ENCODE data around the gene NOC2L. TPM values are rescaled to one million over a fixed set of nuclear protein-coding genes. Genes with fewer than 3 reads are reported as not detected.

NOC2L gene
- total RNA-seq, 2 donors from 2014 or later: 66.3 to 112 TPM

GRCh38 chr1:933603-933940 is 25.5 kb downstream of the NOC2L start:
- Mint-ChIP-seq H3K9me3 (no peaks in the 10 kb centered on the region), H3K36me3 (no peaks in the 10 kb centered on the region), H3K27ac (peak overlapping the region in 1 of 2 donors; percentile 36)
- no peak for ATAC-seq
- DNase-seq (ENCODE audit: low spot score in 2 of 2): no peak

GRCh38 chr1:932776-933602 is 26.1 kb downstream of the NOC2L start:
- Mint-ChIP-seq H3K36me3 (no peaks in the 10 kb centered on the region), H3K9me3 (no peaks in the 10 kb centered on the region)
- ATAC-seq: no peak

GRCh38 chr1:932173-932510 is 26.9 kb downstream of the NOC2L start:
- Mint-ChIP-seq H3K36me3 (no peaks in the 10 kb centered on the region), H3K27ac (no peak overlapping the region), H3K9me3 (no peaks in the 10 kb centered on the region)
- ATAC-seq: no peak
- no peak for DNase-seq (ENCODE audit: low spot score in 2 of 2)

More at GRCh38 chr1:932776-933602, 26.1 kb downstream of the NOC2L start:
- no peak overlapping the region for H3K27ac Mint-ChIP-seq
- no peak for DNase-seq (ENCODE audit: low spot score in 2 of 2)

DNA sequence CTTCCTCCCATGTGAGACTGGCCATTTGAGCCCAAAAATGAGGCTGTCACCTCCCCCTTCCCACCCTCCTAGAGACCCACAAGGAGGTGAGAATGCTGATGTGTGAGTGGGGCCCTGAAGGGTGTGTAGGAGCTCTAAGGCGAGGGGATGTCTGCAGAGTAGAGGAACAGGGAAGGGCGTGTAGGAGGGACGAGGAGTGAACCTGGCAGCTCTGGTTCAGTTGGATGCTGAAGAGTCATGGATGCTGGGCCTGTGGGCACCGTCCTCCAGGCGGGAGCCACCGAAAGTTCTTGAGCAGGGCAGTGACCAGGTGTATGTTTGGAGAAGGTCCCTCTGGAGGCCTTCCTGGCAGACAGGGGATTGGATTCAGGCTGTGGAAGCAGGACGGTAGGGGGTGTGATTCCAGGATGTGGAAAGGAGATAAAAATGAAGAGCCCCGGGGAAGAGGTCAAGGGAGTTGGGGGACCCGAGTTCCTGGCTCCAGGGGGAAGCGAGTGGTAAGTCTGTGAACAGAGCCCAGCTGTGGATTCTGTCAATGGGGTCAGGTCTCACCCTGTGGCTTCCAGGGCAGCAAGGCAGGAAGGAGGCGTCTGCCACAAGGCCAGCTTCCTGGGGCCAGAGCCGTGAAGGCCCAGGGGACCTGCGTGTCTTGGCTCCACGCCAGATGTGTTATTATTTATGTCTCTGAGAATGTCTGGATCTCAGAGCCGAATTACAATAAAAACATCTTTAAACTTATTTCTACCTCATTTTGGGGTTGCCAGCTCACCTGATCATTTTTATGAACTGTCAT is 27.5 kb downstream of the NOC2L start:
- DNase-seq (ENCODE audit: low spot score in 2 of 2) (no peak), ATAC-seq (no peak)
- no peak overlapping the region for H3K27ac Mint-ChIP-seq
- no peaks in the 10 kb centered on the region for H3K36me3 Mint-ChIP-seq
- H3K9me3 Mint-ChIP-seq: no peaks in the 10 kb centered on the region

DNA sequence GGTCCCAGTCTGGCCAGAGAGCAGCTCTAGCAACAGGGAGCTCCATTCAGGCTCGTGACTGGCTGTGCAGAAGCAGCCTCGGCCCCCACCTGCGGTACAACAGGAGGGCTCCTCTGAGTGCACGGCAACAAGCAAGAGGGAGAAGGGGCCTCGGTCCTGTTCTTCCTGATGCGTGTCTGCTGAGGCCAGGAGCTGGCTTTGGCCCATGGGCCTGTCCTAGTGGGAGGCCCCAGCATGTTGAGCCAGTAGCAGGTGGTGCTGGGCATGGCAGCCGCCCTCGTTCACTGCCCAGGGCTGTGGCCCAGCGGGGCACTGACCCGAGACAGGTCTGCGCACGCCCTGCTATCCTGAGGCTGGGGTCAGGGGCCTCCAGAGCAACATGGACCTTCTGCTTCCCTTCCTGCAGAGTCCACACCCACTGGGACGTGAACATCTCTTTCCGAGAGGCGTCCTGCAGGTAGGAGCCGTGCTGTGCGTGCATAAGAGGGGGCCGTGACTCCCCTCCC is 28.4 kb downstream of the NOC2L start:
- no peaks in the 10 kb centered on the region for H3K9me3 Mint-ChIP-seq
- no peaks in the 10 kb centered on the region for H3K36me3 Mint-ChIP-seq
- H3K27ac Mint-ChIP-seq: no peak overlapping the region
- no peak for ATAC-seq
- DNase-seq (ENCODE audit: low spot score in 2 of 2): no peak

DNA sequence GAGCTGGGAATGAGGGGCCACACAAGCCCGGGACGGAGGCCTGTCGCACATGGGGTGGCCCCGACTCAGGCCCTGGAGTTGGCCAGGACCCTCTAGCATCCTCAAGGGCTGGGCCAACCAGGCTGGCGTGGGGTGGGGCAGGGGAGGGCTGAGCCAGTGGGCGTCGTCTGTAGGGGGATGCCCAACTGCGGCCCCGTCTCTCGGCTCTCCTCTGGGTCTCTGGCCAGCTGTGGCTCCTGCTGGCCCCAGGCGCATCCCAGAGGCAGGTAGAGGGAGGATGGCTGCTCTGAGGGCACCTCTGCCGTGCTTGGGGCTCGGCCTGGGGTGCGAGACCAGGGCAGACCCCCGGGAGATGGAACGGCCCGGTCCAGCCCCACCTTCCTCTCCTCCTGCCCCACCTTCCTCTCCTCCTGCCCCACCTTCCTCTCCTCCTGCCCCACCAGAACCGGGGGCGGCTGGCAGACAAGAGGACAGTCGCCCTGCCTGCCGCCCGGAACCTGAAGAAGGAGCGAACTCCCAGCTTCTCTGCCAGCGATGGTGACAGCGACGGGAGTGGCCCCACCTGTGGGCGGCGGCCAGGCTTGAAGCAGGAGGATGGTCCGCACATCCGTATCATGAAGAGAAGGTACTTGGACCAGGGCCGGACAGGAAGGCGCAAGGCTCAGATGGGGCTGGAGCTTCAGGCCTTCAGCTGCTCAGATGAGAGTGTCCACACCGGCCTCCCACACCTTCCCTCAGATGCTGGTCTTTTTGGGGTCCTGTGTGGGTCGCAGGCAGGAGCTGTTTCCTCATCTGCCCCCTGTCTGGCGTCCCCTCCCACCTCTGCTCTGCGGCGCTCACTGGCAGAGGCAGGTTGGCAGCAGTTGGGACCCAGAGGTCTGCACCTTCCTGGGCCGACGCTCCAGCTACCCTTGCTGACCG is 29.1 kb downstream of the NOC2L start:
- DNase-seq (ENCODE audit: low spot score in 2 of 2) (no peak), ATAC-seq (no peak)
- no peaks in the 10 kb centered on the region for H3K36me3 Mint-ChIP-seq
- H3K9me3 Mint-ChIP-seq: no peaks in the 10 kb centered on the region
- H3K27ac Mint-ChIP-seq: no peak overlapping the region

DNA sequence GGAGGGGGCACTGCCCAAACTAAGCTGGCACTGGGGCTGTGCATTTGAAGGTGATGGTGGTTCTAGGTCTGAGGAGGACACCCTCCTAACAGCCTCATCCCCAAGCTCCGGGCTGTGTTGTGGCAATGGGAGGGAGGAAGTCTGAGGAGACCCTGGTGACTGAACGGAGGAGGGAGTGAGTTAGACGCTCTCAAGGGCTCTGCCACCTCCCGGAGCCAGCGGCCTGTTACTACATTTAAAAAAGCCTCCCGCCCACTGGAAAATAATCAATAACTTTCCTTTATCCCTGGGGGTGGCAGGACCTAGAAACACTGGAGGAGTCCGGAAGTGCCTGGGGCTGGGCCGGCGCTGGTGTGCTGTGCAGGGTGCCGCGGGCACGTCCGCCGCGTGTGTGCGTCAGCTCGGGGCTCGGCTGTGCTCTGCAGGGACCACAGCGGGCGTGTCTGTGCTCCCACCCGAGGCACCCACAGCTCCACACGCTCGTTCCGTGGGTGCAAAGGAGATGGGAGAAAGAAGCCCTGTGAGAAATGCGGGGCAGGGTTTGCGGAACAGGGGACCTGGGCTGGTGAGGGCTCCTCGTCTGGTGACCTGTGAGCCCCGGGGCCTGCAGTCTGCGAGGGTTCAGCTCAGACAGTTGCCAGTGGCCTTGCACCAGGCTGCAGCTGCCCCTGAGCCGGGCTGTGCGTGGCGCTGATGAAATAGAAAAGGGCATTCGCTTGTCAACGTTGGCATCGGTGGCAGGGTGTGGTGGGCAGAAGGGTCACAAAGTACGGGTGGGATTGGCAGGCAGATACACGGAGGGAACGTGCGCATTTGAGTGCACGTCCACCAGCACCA is 30.0 kb downstream of the NOC2L start:
- Mint-ChIP-seq H3K36me3 (no peaks in the 10 kb centered on the region), H3K9me3 (no peaks in the 10 kb centered on the region), H3K27ac (no peak overlapping the region)
- DNase-seq (ENCODE audit: low spot score in 2 of 2) (no peak), ATAC-seq (no peak)

DNA sequence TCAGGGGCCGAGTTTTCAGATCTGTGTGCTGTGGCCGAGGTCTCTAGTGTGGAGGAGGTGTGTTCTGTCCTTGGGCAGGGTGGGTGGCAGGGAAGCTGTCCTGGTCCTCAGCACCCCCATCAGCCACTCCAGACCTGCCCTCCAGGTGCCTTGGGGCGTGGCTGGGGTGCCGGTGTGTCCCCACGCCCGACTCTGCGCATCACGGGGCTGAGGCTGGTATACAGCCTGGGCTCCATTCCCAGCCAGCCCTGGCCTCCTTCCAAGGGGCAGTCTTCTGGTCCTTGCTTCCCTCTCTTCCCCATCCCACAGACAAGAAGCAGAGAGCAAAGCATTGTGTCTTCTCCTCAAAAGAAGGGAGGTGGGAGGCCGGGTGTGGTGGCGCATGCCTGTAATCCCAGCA is 31.3 kb downstream of the NOC2L start:
- H3K36me3 Mint-ChIP-seq: no peaks in the 10 kb centered on the region
- no peak overlapping the region for H3K27ac Mint-ChIP-seq
- no peak for ATAC-seq

DNA sequence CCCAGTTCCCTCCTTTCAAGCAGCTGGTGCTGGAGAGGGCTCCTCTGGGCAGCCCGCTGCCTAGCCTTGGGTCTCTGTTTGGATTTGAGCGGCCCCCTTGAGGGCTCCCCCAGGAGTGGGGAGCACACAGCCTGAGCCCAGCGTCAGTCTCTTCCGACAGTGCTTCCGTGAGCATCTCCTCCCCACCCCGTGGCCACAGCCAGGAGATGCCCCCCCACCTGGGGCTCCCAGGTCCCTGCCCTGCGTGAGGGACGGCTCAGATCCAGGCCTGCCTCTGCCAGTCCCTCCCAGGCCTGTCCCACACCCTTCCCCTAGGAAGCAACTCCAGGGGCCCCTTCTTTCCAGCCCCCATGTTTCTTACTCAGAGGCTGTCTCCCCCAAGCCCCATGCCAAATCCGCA is 31.8 kb downstream of the NOC2L start:
- Mint-ChIP-seq H3K27ac (no peak overlapping the region), H3K9me3 (no peaks in the 10 kb centered on the region)
- no peak for ATAC-seq

More for the DNA sequence above, 31.3 kb downstream of the NOC2L start:
- DNase-seq (ENCODE audit: low spot score in 2 of 2): no peak
- no peaks in the 10 kb centered on the region for H3K9me3 Mint-ChIP-seq

DNA sequence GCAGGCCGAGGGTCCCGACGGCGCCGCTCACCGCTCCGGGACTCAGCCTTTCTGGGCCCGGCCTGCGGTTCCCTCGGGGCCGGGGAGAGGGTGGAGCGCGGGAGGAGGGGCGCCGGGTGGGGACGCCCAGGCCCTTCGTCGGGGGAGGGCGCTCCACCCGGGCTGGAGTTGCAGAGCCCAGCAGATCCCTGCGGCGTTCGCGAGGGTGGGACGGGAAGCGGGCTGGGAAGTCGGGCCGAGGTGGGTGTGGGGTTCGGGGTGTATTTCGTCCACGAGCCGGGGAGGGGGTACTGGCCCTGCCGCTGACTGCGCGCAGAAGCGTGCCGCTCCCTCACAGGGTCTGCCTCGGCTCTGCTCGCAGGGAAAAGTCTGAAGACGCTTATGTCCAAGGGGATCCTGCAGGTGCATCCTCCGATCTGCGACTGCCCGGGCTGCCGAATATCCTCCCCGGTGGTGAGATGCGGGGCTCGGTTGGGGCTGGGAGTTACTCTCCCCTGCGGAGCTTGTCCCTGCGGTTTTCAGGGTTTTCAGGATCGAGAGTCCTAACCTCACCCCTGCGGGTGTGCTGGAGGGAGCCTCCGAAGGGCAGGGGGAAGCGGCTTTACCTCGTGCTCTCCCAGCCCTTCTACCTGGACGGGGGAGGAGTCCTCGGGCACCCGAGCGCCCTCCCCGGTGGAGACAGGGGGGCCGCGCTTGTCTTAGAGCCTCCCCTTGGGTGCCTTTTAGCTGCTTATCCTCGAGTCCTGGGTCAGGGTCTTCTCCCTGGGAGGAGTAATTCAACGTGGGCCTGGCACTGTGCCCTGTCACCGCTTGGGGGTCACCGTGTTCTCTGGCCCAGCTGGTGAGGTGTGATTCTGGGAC is 33.3 kb downstream of the NOC2L start:
- no peak for DNase-seq (ENCODE audit: low spot score in 2 of 2)
- Mint-ChIP-seq H3K36me3 (no peaks in the 10 kb centered on the region), H3K9me3 (no peaks in the 10 kb centered on the region)

More for the DNA sequence above, 31.8 kb downstream of the NOC2L start:
- no peaks in the 10 kb centered on the region for H3K36me3 Mint-ChIP-seq
- no peak for DNase-seq (ENCODE audit: low spot score in 2 of 2)

GRCh38 chr1:924656-925560 is 34.1 kb downstream of the NOC2L start:
- Mint-ChIP-seq H3K36me3 (no peaks in the 10 kb centered on the region), H3K27ac (no peak overlapping the region), H3K9me3 (no peaks in the 10 kb centered on the region)
- no peak for DNase-seq (ENCODE audit: low spot score in 2 of 2)
- no peak for ATAC-seq

More for the DNA sequence above, 33.3 kb downstream of the NOC2L start:
- no peak overlapping the region for H3K27ac Mint-ChIP-seq
- no peak for ATAC-seq

GRCh38 chr1:923991-924655 is 34.9 kb downstream of the NOC2L start:
- DNase-seq (ENCODE audit: low spot score in 2 of 2): no peak
- Mint-ChIP-seq H3K36me3 (no peaks in the 10 kb centered on the region), H3K9me3 (no peaks in the 10 kb centered on the region), H3K27ac (no peak overlapping the region)
- ATAC-seq: no peak

DNA sequence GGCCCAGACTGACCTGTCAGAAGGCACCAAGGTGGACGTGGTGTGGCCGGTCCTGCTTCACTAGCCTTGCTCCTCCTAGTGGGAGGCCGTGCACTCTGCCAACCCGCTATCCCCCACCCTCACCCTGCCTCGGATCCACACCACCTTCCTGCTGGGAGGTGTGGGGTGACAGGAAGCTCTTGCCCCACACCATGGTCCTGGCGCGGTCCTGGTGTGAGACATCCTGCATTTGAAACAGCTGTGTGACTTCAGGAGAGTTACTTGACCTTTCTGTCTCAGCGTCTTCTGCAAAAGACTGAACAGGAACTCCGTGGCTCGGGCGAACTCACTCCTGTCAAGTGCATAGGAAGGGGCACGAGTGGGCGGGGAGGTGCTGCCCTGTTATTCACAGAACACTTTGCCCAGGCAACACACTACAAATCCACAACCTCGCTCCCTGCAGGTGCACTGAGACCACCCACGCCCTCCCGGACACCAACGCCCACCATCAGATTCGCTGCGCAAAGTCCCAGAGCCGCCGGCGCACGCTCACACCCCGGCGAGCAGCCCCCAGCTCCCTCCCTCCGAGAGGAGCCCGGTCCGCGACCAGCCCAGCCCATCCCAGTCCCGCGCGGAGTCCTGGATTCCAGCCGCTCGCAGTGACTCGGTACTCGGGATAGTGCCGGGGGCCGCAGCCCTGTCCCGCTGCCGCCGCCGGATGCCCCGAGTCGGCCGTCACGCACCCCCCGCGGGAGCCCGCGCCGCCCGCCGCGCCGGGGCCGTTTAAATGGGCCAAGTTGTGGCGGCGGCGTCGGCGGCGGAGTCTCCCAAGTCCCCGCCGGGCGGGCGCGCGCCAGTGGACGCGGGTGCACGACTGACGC is 35.7 kb downstream of the NOC2L start, which contains the start of gene SAMD11:
TSS of gene SAMD11 (plus strand) at position 793 of the 860 bp plus-strand sequence. CDS start 509 bp downstream, outside the sequence.
- no peaks in the 10 kb centered on the region for H3K9me3 Mint-ChIP-seq
- H3K27ac Mint-ChIP-seq: no peak within 1 kb of the TSS
- DNase-seq (ENCODE audit: low spot score in 2 of 2): peak in 1 of 2 donors; percentile 72
- peak in 1 of 2 donors; percentile 31 for ATAC-seq
- H3K36me3 Mint-ChIP-seq: no peaks in the 10 kb centered on the region

All from activated naive CD4-positive, alpha-beta T cell treated with anti-CD3 and anti-CD28 coated beads, Interleukin-2, amount 50 U/mL, for 72 hours (primary cell).